WERI-Rb-1 (cell line): ENCODE results near the gene PRKD1.

ENCODE experiments used
- DNase-seq: peaks from one replicate; pipeline ENCODE4 v3.0.0-alpha.2; 2020
- H3K27ac ChIP-seq: fragments of 250-450 bp; sonication (Bioruptor Pico); 2 replicates; pipeline ENCODE4 v1.5.1; 2020; ENCODE audit warnings: mild to moderate bottlenecking, moderate library complexity
- H3K27me3 ChIP-seq: fragments of 250-450 bp; sonication (Bioruptor Pico); 2 replicates; pipeline ENCODE4 v1.5.1; 2021; ENCODE audit warnings: mild to moderate bottlenecking, low read depth, moderate library complexity; ENCODE audit not compliant: insufficient read depth, severe bottlenecking
- H3K36me3 ChIP-seq: fragments of 250-450 bp; sonication (Bioruptor Pico); 2 replicates; pipeline ENCODE4 v1.5.1; 2020; ENCODE audit warnings: mild to moderate bottlenecking, moderate library complexity
- H3K4me3 ChIP-seq: 2 replicates; pipeline ENCODE4 v1.5.1; 2011; ENCODE audit warnings: low read depth, mild to moderate bottlenecking, control low read depth, low read length
- H3K9me3 ChIP-seq: fragments of 250-450 bp; sonication (Bioruptor Pico); 2 replicates; pipeline ENCODE4 v1.5.1; 2021; ENCODE audit warnings: mild to moderate bottlenecking, moderate library complexity; ENCODE audit not compliant: severe bottlenecking
- TF ChIP-seq, protein P1 (sequence below): IDR thresholded peaks from 2 replicates; pipeline ENCODE4 v1.5.1; 2011; ENCODE audit warnings: low read depth, mild to moderate bottlenecking, control low read depth, inconsistent platforms, low read length

The PRKD1 gene

GRCh38 chr14:29838752-29839151 is 88.9 kb downstream of the PRKD1 start:
- no peak for DNase-seq
- TF ChIP-seq, protein P1, sequence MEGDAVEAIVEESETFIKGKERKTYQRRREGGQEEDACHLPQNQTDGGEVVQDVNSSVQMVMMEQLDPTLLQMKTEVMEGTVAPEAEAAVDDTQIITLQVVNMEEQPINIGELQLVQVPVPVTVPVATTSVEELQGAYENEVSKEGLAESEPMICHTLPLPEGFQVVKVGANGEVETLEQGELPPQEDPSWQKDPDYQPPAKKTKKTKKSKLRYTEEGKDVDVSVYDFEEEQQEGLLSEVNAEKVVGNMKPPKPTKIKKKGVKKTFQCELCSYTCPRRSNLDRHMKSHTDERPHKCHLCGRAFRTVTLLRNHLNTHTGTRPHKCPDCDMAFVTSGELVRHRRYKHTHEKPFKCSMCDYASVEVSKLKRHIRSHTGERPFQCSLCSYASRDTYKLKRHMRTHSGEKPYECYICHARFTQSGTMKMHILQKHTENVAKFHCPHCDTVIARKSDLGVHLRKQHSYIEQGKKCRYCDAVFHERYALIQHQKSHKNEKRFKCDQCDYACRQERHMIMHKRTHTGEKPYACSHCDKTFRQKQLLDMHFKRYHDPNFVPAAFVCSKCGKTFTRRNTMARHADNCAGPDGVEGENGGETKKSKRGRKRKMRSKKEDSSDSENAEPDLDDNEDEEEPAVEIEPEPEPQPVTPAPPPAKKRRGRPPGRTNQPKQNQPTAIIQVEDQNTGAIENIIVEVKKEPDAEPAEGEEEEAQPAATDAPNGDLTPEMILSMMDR, result no peak

GRCh38 chr14:29836395-29836794 is 91.3 kb downstream of the PRKD1 start:
- TF ChIP-seq, protein P1, result no peak
- H3K27ac ChIP-seq, result no peak overlapping the region

More at GRCh38 chr14:29838752-29839151, 88.9 kb downstream of the PRKD1 start:
- Histone ChIP-seq H3K27ac (no peak overlapping the region), H3K4me3 (no peak overlapping the region), H3K36me3 (no peaks in the 10 kb centered on the region), H3K27me3 (no peaks in the 10 kb centered on the region), H3K9me3 (peaks cover 9% of the 10 kb centered on the region)

GRCh38 chr14:29832042-29832441 is 95.6 kb downstream of the PRKD1 start:
- DNase-seq, result no peak
- H3K27me3 ChIP-seq, result no peaks in the 10 kb centered on the region
- no peaks in the 10 kb centered on the region for H3K36me3 ChIP-seq
- no peak overlapping the region for H3K27ac ChIP-seq
- H3K4me3 ChIP-seq, result no peak overlapping the region
- H3K9me3 ChIP-seq, result no peaks in the 10 kb centered on the region
- TF ChIP-seq, protein P1, result no peak

More at GRCh38 chr14:29836395-29836794, 91.3 kb downstream of the PRKD1 start:
- H3K4me3 ChIP-seq, result no peak overlapping the region
- peaks cover 9% of the 10 kb centered on the region for H3K9me3 ChIP-seq
- H3K36me3 ChIP-seq, result no peaks in the 10 kb centered on the region
- DNase-seq, result no peak
- no peaks in the 10 kb centered on the region for H3K27me3 ChIP-seq

DNA sequence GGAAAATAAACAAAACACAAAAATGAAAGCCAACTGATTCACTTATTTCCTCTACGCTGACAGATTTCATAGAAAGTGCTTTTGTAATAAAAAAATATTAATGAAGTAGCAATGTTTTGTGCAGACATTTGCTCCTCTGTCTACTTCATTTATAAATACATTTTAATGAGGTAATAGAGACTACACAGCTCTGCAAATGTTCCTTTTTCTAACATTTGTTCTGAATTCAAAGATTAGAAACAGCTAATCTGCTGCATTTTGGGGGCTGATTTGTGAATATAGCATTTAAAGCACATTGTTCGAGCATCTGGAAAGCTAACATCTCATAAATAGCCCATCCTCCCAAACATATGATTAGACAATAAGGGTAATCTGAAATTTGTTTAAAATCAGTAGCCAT is 97.8 kb downstream of the PRKD1 start:
- H3K9me3 ChIP-seq, result no peaks in the 10 kb centered on the region
- TF ChIP-seq, protein P1, result no peak

DNA sequence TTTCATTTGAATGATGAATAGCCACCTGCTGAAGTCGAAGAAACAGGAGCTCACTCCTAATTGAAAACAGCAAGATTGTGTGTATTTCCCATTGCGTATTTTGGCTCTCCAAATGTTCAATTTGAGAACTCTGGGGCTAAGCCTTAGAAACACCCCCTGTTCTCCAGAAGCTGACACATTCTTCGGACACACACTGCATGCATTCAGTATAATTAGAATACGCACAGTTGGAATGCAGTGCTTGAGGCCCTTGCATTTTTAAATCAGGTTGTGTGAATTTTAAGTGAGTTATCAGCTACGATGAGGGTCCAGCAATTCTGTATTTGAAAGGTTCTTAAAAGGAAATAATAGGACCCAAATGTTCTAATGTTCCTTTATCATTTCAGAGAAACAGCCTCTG is 103.8 kb downstream of the PRKD1 start:
- no peak overlapping the region for H3K4me3 ChIP-seq
- no peak overlapping the region for H3K27ac ChIP-seq
- DNase-seq, result no peak
- H3K9me3 ChIP-seq, result no peaks in the 10 kb centered on the region
- H3K27me3 ChIP-seq, result no peaks in the 10 kb centered on the region
- TF ChIP-seq, protein P1, result no peak
- H3K36me3 ChIP-seq, result no peaks in the 10 kb centered on the region

More for the DNA sequence above, 97.8 kb downstream of the PRKD1 start:
- no peak for DNase-seq
- H3K4me3 ChIP-seq, result no peak overlapping the region
- no peaks in the 10 kb centered on the region for H3K27me3 ChIP-seq
- no peak overlapping the region for H3K27ac ChIP-seq
- no peaks in the 10 kb centered on the region for H3K36me3 ChIP-seq

DNA sequence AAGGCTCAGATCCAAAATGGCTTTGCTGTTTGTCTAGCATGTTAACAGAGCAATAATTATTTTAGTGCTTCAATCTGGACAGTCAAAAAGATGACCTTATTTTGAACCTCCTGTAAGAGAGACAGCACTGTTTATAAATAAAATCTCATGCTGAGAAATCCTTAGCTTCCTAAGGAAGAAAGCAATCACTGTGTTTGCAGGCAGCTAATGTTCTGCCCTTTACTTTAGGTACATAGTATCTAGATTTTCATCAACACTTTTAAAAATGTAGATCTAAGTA is 105.3 kb downstream of the PRKD1 start:
- Histone ChIP-seq H3K9me3 (no peaks in the 10 kb centered on the region), H3K36me3 (no peaks in the 10 kb centered on the region), H3K27me3 (no peaks in the 10 kb centered on the region), H3K27ac (no peak overlapping the region), H3K4me3 (no peak overlapping the region)
- TF ChIP-seq, protein P1, result no peak
- no peak for DNase-seq
